SK-N-SH (cell line): Measurements from ENCODE around the gene STT3A. TPM values are rescaled to one million over a fixed set of nuclear protein-coding genes. Genes with fewer than 3 reads are reported as not detected.

Experiments used
- CTCF ChIA-PET: fragments of 300-600, 350-600 bp; formaldehyde crosslinking; extraction: SDS; loops from one replicate; lab custom pipeline; 2021; lab: Yijun Ruan, JAX
- POLR2A ChIA-PET: fragments of 350-600 bp; sonication (Branson Sonifier 250); formaldehyde crosslinking; extraction: SDS; loops from one replicate; lab custom pipeline; 2020; ENCODE audit warnings: antibody characterized with exemption, inconsistent platforms; lab: Yijun Ruan, JAX
- DNase-seq: peaks from one replicate; pipeline ENCODE4 v3.0.0; 2012
- H2AFZ ChIP-seq: fragments of 200-600 bp; sonication (generic); 2 replicates; pipeline ENCODE4 v1.8.1; 2016; ENCODE audit warnings: antibody characterized with exemption, mild to moderate bottlenecking, low read depth
- H3F3A ChIP-seq: fragments of 200-600 bp; sonication (generic); replicated peaks from 2 replicates; pipeline ENCODE3; 2016; ENCODE audit warnings: antibody characterized with exemption, mild to moderate bottlenecking; ENCODE audit not compliant: insufficient read depth
- H3K27ac ChIP-seq, 2 experiments: fragments of 200-500 bp in 1 of 2; fragments of 200-600 bp in 1 of 2; sonication (Bioruptor generic) in 1 of 2; sonication (generic), shearing (Covaris generic) in 1 of 2; 2 replicates each; pipeline versions ENCODE4 v1.5.1 to v1.6.1; 2014 to 2016; ENCODE audit warnings: low read depth in 2 of 2, inconsistent platforms in 1 of 2, low read length in 1 of 2, mild to moderate bottlenecking in 1 of 2, mixed read lengths in 1 of 2
- H3K27me3 ChIP-seq: fragments of 200-600 bp; sonication (generic), shearing (Covaris generic); 2 replicates; pipeline ENCODE4 v1.6.1; 2016; ENCODE audit warnings: mixed run types; ENCODE audit not compliant: insufficient read depth
- H3K36me3 ChIP-seq, 2 experiments: fragments of 200-500 bp in 1 of 2; fragments of 200-600 bp in 1 of 2; sonication (Bioruptor generic) in 1 of 2; sonication (generic) in 1 of 2; replicated peaks in 1 of 2; 2 replicates each; pipeline versions ENCODE3 to v1.5.1; 2014 to 2016; ENCODE audit warnings: low read length in 1 of 2, mild to moderate bottlenecking in 1 of 2; ENCODE audit not compliant: insufficient read depth in 2 of 2, control insufficient read depth in 1 of 2
- H3K4me1 ChIP-seq, 2 experiments: fragments of 200-500 bp in 1 of 2; fragments of 200-600 bp in 1 of 2; sonication (Bioruptor generic) in 1 of 2; sonication (generic), shearing (Covaris generic) in 1 of 2; 2 replicates each; pipeline versions ENCODE4 v1.5.1 to v1.6.1; 2014 to 2016; ENCODE audit warnings: low read depth in 1 of 2, low read length in 1 of 2, mixed run types in 1 of 2; ENCODE audit not compliant: insufficient read depth in 2 of 2, control insufficient read depth in 1 of 2
- H3K4me2 ChIP-seq: fragments of 200-600 bp; sonication (generic), shearing (Covaris generic); 2 replicates; pipeline ENCODE4 v1.6.1; 2017; ENCODE audit warnings: mixed run types
- H3K4me3 ChIP-seq, 2 experiments: fragments of 200-500 bp in 1 of 2; fragments of 200-600 bp in 1 of 2; sonication (Bioruptor generic) in 1 of 2; sonication (generic), shearing (Covaris generic) in 1 of 2; 2 replicates each; pipeline versions ENCODE4 v1.5.1 to v1.8.1; 2014 to 2016; ENCODE audit warnings: low read depth in 2 of 2, inconsistent platforms in 1 of 2, low read length in 1 of 2, mild to moderate bottlenecking in 1 of 2, mixed read lengths in 1 of 2, moderate library complexity in 1 of 2
- H3K79me2 ChIP-seq: fragments of 200-600 bp; sonication (generic); 2 replicates; pipeline ENCODE4 v1.8.1; 2017; ENCODE audit warnings: mild to moderate bottlenecking; ENCODE audit not compliant: insufficient read depth
- H3K9ac ChIP-seq: fragments of 200-600 bp; sonication (generic); 2 replicates; pipeline ENCODE4 v1.6.1; 2017; ENCODE audit warnings: mixed run types
- H3K9me2 ChIP-seq: fragments of 200-600 bp; sonication (generic); 2 replicates; pipeline ENCODE4 v1.6.1; 2017; ENCODE audit warnings: mixed run types
- H3K9me3 ChIP-seq: fragments of 200-600 bp; sonication (generic); 2 replicates; pipeline ENCODE4 v1.6.1; 2017; ENCODE audit warnings: mixed run types, mild to moderate bottlenecking, moderate library complexity
- H4K20me1 ChIP-seq: fragments of 200-600 bp; sonication (generic); 2 replicates; pipeline ENCODE4 v1.6.1; 2017; ENCODE audit warnings: mild to moderate bottlenecking, mixed run types; ENCODE audit not compliant: insufficient read depth
- EP300 ChIP-seq, 2 experiments: IDR thresholded peaks; 2 replicates each; pipeline versions ENCODE4 v1.4.0 to v1.6.1; 2012; ENCODE audit warnings: borderline replicate concordance in 1 of 2, low read depth in 1 of 2, low read length in 1 of 2
- FOSL2 ChIP-seq: IDR thresholded peaks from 2 replicates; pipeline ENCODE4 v1.4.0; 2012; ENCODE audit warnings: low read depth, mild to moderate bottlenecking, moderate library complexity, borderline replicate concordance
- GATA2 ChIP-seq: sonication (generic); formaldehyde crosslinking; IDR thresholded peaks from 2 replicates; pipeline ENCODE4 v1.5.0; 2020; ENCODE audit warnings: mild to moderate bottlenecking, missing genetic modification reagents
- IRF3 ChIP-seq: fragments of 150-350 bp; IDR thresholded peaks from 2 replicates; pipeline ENCODE4 v1.6.1; 2016; ENCODE audit warnings: mild to moderate bottlenecking, low read depth, low read length
- JUND ChIP-seq: IDR thresholded peaks from 2 replicates; pipeline ENCODE4 v1.4.0; 2012
- MAX ChIP-seq: IDR thresholded peaks from 2 replicates; pipeline ENCODE4 v1.4.0; 2012; ENCODE audit warnings: low read depth
- RCOR1 ChIP-seq: fragments of 150-350 bp; IDR thresholded peaks from 2 replicates; pipeline ENCODE4 v1.6.1; 2017; ENCODE audit warnings: antibody characterized with exemption, low read length
- SIN3A ChIP-seq: IDR thresholded peaks from 2 replicates; pipeline ENCODE4 v1.6.1; 2012; ENCODE audit warnings: low read depth, mild to moderate bottlenecking, low read length, moderate library complexity, borderline replicate concordance
- TAF1 ChIP-seq: IDR thresholded peaks from 2 replicates; pipeline ENCODE4 v1.6.1; 2012; ENCODE audit warnings: low read depth, mild to moderate bottlenecking, low read length, moderate library complexity, borderline replicate concordance
- TCF12 ChIP-seq: IDR thresholded peaks from 2 replicates; pipeline ENCODE4 v1.4.0; 2012
- WGBS: methylation state at CpG from one replicate; pipeline ENCODE4 v1.1.6; 2017; ENCODE audit warnings: low lambda C conversion rate; 5-methylcytosine and 5-hydroxymethylcytosine counted together
- polyA plus RNA-seq, 3 experiments: library from polyadenylated mRNA; depleted of rRNA; stranded (reverse); fragments of >200 nt; gene quantifications; 2 replicates each; pipeline ENCODE4 v1.2.3, GENCODE V29; 2012

The STT3A gene
- polyA plus RNA-seq, 1 of the 3 experiments (the other 2 are of a cell fraction): 101 TPM

- TF ChIP-seq SIN3A (no peak), IRF3 (no peak), RCOR1 (no peak)
Observed at GRCh38 chr11:125587480-125587879, 5.2 kb upstream of the STT3A start (continued).

GRCh38 chr11:125588505-125588904, 4.1 kb upstream of the STT3A start:
- Histone ChIP-seq H3K27me3 (no peaks in the 10 kb centered on the region), H2AFZ (no peak overlapping the region; the same call in 1 of the 2 replicates), H3K4me2 (0 out of 2 replicates have a peak overlapping the region, but pooled peaks have one; percentile 3), H3K9ac (no peak overlapping the region), H3K4me3 (no peak overlapping the region), H3F3A (peaks cover 23% of the 10 kb centered on the region), H3K9me2 (no peaks in the 10 kb centered on the region), H3K9me3 (no peaks in the 10 kb centered on the region), H3K36me3 (peaks cover 10 to 14% of the 10 kb centered on the region in 2 experiments), H3K4me1 (peaks cover 0 to 3% of the 10 kb centered on the region in 2 experiments; a peak in 2 of 4 replicates), H3K27ac (no peak overlapping the region), H4K20me1 (no peaks in the 10 kb centered on the region), H3K79me2 (peaks cover 21% of the 10 kb centered on the region)
- 14% methylated on average over 3 of the region's 3 CpGs for WGBS
- CTCF ChIA-PET: no interaction called here
- TF ChIP-seq FOSL2: peak; percentile 37; the same call in 1 of the 2 replicates
- peak; percentile 44 for TF ChIP-seq JUND
- peak; percentile 39; the same call in 1 of the 2 replicates for TF ChIP-seq TCF12
- TF ChIP-seq EP300 (IDR thresholded peaks at IDR 0.05; ENCODE audit: borderline replicate concordance in 1 of 2, low read depth in 1 of 2, low read length in 1 of 2): no peak
- POLR2A ChIA-PET: no interaction called here
- DNase-seq: no peak

- Histone ChIP-seq H3K27ac (peak overlapping the region; percentile 92 to 98), H2AFZ (peak overlapping the region; percentile 80), H3K4me3 (peak overlapping the region; percentile 59 to 89), H3K9me2 (no peaks in the 10 kb centered on the region), H3K9me3 (no peaks in the 10 kb centered on the region), H3F3A (peaks cover 15% of the 10 kb centered on the region), H4K20me1 (no peaks in the 10 kb centered on the region; the same call in none of the 2 replicates), H3K9ac (peak overlapping the region; percentile 96), H3K27me3 (no peaks in the 10 kb centered on the region), H3K79me2 (peaks cover 54% of the 10 kb centered on the region), H3K36me3 (peaks cover 7 to 18% of the 10 kb centered on the region in 2 experiments), H3K4me2 (peak overlapping the region; percentile 80), H3K4me1 (peaks cover 2 to 14% of the 10 kb centered on the region in 2 experiments)
- no peak for TF ChIP-seq GATA2 (CRISPR knock-in tag)
- TF ChIP-seq MAX: no peak
- TF ChIP-seq TAF1: 0 out of 2 replicates have a peak, but pooled peaks have one; percentile 8
- POLR2A ChIA-PET: interaction anchor here (0.6 to 1.7 kb wide), 9 partner anchors 10 to 1014 kb away, joined by 3 to 13 read pairs (median 4); partner anchors contain the start of genes CHEK1, EI24, MSANTD2 and PUS3
- peak; percentile 55 for DNase-seq
- WGBS: 8% methylated on average over 26 of the region's 30 CpGs
- CTCF ChIA-PET: interaction anchor here (0.6 to 1.1 kb wide), 2 partner anchors 602 to 726 kb away, joined by 3 to 4 read pairs; no protein-coding TSS in a partner anchor
Observed at GRCh38 chr11:125591649-125592304, 875 bp upstream of the STT3A start.
